ENCODE data around the gene UNC119. TPM values are rescaled to one million over a fixed set of nuclear protein-coding genes. Genes with fewer than 3 reads are reported as not detected.

The UNC119 gene
- total RNA-seq, 1 experiment from 2014 or later, result 44.7 TPM

DNA sequence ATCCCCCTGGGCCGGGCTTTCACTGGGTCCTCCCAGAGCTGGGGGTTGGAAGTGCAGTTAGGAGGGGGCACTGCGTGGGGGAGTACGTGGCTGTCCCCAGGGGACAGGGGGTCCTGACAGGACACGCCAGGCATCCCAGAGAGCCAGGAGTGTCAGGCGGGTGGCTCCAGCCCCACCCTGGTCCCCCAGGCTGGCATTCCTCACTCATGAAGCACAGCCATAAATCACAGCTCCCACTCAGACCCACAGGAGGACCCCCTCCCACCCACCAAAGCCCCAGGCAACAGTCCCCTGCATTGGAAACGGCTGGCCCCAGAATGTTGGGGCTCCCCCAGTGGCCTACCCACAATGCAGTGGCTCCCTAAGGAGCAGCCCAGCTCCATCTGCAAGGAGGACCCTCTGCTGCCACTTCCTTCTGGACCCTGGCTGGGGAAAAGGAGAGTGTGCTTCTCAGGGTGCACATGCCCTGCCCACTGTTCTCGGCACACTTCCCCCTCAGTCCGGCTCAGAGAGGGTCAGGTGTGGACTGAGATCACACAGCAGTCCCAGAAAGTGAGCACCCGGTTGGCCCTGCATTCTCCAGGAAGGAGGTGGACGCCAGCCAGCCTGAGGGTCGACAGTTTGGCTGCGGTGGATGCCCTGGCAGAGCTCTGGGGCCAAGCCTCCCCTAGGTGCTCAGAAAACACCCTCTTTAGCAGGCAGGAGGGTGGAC lies 53.6 kb downstream of the UNC119 start:
- in situ Hi-C loops (cut with HindIII; ENCODE audit: low pct_unique_long_range_greater_than_20kb, low sequenced_read_pairs), result no loop called here

DNA sequence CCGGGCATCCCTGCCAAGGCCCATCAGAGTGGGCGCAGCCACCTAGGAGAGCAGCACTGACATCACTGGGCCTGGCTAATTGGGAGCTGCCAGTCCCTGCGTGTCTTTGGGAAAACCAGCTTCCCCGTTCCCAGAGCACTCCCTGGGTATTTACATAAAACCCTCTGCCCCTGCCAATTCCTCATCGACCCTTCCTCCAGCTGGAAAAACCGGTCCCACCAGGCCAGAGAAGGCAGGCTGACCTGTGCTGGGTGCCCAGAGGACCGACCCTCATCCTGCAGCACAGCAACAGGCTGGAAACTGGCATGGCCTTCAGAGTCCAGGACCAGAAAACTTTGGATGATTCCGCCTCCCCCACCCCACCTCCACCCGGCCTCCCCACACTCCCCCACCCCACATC lies 54.5 kb downstream of the UNC119 start:
- ChIA-PET POLR2A (interaction anchor here (0.6 to 0.7 kb wide), 3 partner anchors 39 to 88 kb away, joined by 3 to 9 read pairs (median 6); no protein-coding TSS in a partner anchor), CTCF (no interaction called here)
- Histone ChIP-seq H3K27ac (ENCODE audit: low read length) (no peak overlapping the region), H3K36me3 (ENCODE audit: control insufficient read depth, insufficient read depth, low read length) (no peaks in the 10 kb centered on the region), H3K4me3 (ENCODE audit: low read depth in 2 of 2, low read length in 2 of 2) (no peak overlapping the region), H3K9me3 (ENCODE audit: control insufficient read depth, insufficient read depth, low read depth, low read length) (no peaks in the 10 kb centered on the region), H3K27me3 (ENCODE audit: control insufficient read depth, insufficient read depth, low read length) (no peaks in the 10 kb centered on the region; the same call in none of the 2 replicates), H3K4me1 (ENCODE audit: control insufficient read depth, insufficient read depth, low read length) (no peaks in the 10 kb centered on the region; the same call in 1 of the 2 replicates)
- DNase-seq (ENCODE audit: low read depth, low spot score), result no peak
- in situ Hi-C loops (cut with HindIII; ENCODE audit: low pct_unique_long_range_greater_than_20kb, low sequenced_read_pairs), result no loop called here
- intact Hi-C loops (cut with micrococcal nuclease; ENCODE audit: unreplicated experiment), result no loop called here
- TF ChIP-seq SIN3A (IDR thresholded peaks at IDR 0.05; ENCODE audit: borderline replicate concordance, insufficient read depth, low read depth, low read length) (no peak), TCF7L2 (IDR thresholded peaks at IDR 0.05; ENCODE audit: low read depth, low read length) (no peak), POLR2AphosphoS5 (IDR thresholded peaks at IDR 0.05; ENCODE audit: low read depth, low read length) (no peak)
- TF ChIP-seq, protein P1, sequence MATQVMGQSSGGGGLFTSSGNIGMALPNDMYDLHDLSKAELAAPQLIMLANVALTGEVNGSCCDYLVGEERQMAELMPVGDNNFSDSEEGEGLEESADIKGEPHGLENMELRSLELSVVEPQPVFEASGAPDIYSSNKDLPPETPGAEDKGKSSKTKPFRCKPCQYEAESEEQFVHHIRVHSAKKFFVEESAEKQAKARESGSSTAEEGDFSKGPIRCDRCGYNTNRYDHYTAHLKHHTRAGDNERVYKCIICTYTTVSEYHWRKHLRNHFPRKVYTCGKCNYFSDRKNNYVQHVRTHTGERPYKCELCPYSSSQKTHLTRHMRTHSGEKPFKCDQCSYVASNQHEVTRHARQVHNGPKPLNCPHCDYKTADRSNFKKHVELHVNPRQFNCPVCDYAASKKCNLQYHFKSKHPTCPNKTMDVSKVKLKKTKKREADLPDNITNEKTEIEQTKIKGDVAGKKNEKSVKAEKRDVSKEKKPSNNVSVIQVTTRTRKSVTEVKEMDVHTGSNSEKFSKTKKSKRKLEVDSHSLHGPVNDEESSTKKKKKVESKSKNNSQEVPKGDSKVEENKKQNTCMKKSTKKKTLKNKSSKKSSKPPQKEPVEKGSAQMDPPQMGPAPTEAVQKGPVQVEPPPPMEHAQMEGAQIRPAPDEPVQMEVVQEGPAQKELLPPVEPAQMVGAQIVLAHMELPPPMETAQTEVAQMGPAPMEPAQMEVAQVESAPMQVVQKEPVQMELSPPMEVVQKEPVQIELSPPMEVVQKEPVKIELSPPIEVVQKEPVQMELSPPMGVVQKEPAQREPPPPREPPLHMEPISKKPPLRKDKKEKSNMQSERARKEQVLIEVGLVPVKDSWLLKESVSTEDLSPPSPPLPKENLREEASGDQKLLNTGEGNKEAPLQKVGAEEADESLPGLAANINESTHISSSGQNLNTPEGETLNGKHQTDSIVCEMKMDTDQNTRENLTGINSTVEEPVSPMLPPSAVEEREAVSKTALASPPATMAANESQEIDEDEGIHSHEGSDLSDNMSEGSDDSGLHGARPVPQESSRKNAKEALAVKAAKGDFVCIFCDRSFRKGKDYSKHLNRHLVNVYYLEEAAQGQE (IDR thresholded peaks at IDR 0.05; ENCODE audit: insufficient read depth in 1 of 2, low read depth in 2 of 2, low read length in 1 of 2), result no peak
- TF ChIP-seq, protein P2, sequence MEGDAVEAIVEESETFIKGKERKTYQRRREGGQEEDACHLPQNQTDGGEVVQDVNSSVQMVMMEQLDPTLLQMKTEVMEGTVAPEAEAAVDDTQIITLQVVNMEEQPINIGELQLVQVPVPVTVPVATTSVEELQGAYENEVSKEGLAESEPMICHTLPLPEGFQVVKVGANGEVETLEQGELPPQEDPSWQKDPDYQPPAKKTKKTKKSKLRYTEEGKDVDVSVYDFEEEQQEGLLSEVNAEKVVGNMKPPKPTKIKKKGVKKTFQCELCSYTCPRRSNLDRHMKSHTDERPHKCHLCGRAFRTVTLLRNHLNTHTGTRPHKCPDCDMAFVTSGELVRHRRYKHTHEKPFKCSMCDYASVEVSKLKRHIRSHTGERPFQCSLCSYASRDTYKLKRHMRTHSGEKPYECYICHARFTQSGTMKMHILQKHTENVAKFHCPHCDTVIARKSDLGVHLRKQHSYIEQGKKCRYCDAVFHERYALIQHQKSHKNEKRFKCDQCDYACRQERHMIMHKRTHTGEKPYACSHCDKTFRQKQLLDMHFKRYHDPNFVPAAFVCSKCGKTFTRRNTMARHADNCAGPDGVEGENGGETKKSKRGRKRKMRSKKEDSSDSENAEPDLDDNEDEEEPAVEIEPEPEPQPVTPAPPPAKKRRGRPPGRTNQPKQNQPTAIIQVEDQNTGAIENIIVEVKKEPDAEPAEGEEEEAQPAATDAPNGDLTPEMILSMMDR (IDR thresholded peaks at IDR 0.05), result no peak
- BruUV-seq (replicated peaks), result no TSS peak
- ATAC-seq, result no peak

More for the DNA sequence above, 53.6 kb downstream of the UNC119 start:
- ATAC-seq (no peak), DNase-seq (ENCODE audit: low read depth, low spot score) (no peak)
- Histone ChIP-seq H3K27ac (ENCODE audit: low read length) (no peak overlapping the region), H3K9me3 (ENCODE audit: control insufficient read depth, insufficient read depth, low read depth, low read length) (no peaks in the 10 kb centered on the region), H3K27me3 (ENCODE audit: control insufficient read depth, insufficient read depth, low read length) (no peaks in the 10 kb centered on the region; the same call in 1 of the 2 replicates), H3K4me3 (ENCODE audit: low read depth in 2 of 2, low read length in 2 of 2) (no peak overlapping the region), H3K36me3 (ENCODE audit: control insufficient read depth, insufficient read depth, low read length) (no peaks in the 10 kb centered on the region), H3K4me1 (ENCODE audit: control insufficient read depth, insufficient read depth, low read length) (no peaks in the 10 kb centered on the region; the same call in 1 of the 2 replicates)
- ChIA-PET CTCF (no interaction called here), POLR2A (interaction anchor here (0.7 kb wide), 1 partner anchor 38 kb away, joined by 9 read pairs; no protein-coding TSS in a partner anchor)
- TF ChIP-seq SIN3A (IDR thresholded peaks at IDR 0.05; ENCODE audit: borderline replicate concordance, insufficient read depth, low read depth, low read length), result no peak
- TF ChIP-seq, protein P2 (IDR thresholded peaks at IDR 0.05), result no peak
- TF ChIP-seq TCF7L2 (IDR thresholded peaks at IDR 0.05; ENCODE audit: low read depth, low read length), result no peak
- no peak for TF ChIP-seq POLR2AphosphoS5 (IDR thresholded peaks at IDR 0.05; ENCODE audit: low read depth, low read length)
- TF ChIP-seq, protein P1 (IDR thresholded peaks at IDR 0.05; ENCODE audit: insufficient read depth in 1 of 2, low read depth in 2 of 2, low read length in 1 of 2), result no peak
- BruUV-seq (replicated peaks), result no TSS peak
- intact Hi-C loops (cut with micrococcal nuclease; ENCODE audit: unreplicated experiment), result no loop called here
